Hematopoietic multipotent progenitor cell treated with erythropoietin and hydrocortisone succinate and interleukin-3 and kit ligand, for 15 days (in vitro differentiated cells): ENCODE measurements around the gene C19orf25.

ENCODE experiments used
- DNase-seq: peaks from one replicate; pipeline ENCODE4 v3.0.0-alpha.2; 2015; ENCODE audit warnings: low spot score

C19orf25 gene

DNA sequence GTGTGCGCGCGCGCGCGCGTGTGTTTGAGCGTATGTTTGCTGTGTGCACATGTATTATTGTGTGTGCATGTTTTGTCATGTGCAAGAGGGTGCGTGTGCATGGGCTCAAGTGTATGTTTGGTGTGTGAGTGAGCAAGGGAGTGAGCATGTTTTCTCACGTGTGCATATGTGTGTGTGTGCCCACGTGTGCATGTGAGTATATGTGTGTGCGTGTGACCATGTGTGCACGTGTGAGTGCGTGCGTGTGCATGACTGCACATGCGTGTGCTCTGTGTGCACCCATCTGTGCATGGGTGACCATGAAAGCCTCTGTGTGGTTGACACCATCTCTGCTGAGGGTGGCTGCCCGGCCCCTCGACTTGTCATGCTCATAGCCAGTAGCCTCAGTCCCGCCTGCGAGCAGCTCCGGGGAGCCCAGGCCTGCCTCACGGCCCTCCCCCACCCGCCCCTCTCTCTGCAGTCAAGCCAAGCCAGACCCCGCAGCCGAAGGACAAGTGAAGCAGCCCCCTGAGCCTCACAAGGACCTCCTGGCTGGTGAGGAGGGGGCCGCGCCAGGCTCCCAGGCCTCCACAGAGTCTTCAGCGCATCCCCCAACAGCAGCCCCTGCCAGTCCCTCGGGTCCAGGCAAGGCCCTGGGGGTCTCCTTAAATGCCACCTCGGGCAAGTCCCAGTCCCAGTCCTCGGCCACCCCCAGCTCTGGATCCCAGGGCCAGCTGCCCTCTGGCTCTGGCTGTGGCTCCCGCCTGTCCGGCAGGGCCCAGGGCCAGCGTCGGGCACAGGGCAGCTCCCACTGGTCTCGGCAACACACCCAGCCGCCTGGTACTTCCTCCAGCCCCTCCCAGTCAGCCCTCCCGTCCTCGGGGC lies 17.9 kb upstream of the C19orf25 start:
- no peak for DNase-seq

DNA sequence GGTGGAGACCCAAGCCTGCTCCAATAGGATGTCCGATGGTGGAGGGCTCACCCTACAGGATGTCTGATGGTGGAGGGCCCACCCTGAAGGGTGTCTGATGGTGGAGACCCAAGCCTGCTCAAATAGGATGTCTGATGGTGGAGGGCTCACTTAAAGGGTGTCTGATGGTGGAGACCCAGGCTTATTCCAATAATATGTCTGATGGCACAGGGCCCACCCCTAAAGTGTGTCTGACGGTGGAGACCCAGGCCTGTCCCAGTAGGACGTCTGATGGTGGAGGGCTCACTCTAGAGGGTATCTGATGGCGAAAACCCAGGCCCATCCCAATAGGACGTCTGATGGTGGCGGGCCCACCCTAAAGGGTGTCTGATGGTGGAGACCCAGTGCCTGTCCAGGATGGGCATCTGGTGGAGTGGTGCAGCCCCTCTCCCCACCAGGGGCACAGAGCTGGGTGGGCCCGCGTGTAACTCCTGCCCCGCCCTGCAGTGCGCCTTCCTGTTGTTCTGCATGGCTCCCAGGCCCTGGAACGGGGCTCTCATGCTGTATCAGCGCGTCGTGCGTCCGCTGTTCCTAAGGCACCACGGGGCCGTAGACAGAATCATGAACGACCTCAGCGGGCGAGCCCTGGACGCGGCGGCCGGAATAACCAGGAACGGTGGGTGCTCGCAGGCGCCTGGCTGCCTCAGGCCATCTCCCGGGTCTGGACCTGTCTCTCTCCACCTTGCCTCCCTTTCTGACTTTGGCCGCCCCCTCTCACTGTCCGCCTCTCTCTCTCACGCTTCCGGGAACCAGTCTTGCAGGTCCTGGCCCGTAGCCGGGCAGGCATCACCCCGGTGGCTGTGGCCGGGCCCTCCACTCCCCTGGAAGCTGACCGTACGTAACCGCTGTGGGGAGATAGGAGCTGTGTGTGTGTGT lies 17.0 kb upstream of the C19orf25 start:
- DNase-seq, result no peak

DNA sequence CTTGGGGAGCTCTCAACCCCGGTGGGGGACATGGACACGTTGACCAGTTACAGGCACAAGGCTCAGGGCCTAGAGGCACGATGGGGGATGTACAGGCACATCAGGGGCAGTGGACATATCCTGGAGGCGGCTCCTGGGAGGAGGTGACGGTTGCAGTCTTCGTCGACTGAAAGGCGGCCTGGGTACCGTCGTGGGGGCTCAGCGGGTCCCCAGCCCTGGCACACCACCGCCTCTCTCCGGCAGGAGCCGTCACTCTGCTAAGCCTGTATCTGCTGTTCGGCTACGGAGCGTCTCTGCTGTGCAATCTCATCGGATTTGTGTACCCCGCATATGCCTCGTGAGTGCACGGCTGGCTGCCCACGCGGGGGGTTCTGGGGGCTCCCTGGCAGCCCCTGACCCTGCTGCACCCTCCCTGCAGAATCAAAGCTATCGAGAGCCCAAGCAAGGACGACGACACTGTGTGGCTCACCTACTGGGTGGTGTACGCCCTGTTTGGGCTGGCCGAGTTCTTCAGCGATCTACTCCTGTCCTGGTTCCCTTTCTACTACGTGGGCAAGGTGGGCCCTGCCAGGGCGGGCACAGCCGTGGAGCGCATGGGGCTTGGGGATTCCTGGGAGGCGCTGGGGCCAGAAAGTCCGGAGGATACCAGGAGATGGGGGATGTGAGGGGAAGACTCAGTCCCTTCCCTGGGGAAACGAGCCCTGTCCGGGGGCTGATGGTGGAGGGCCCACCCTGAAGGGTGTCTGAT lies 16.2 kb upstream of the C19orf25 start:
- DNase-seq, result no peak

DNA sequence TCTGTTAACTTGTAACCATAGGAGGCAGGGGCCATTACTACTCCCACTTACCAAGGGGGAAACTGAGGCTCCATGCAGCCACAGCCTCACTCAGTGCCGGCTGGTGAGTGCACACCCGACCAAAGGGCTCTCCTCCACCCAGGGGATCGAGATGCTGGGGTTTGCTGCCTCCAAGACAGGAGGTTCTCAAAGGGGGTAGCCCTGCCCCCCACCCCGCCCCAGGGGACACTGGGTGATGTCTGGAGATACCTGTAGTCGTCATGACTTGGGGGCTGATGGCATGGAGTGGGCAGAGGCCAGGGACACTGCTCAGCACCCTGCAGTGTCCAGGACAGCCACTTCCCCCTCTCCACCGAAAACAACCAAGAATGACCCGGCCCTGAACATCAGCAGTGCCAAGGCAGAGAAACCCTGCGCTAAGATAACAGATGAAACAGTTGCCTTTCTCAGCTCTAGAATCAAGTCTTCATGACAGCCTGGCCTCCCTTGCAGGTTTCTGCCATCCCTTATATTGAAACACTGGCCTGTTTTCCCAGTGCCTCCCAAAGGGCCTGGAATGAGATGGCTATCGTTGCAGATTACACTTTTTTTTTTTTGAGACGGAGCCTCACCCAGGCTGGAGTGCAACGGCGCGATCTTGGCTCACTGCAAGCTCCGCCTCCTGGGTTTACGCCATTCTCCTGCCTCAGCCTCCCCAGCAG lies 15.2 kb upstream of the C19orf25 start:
- DNase-seq, result no peak

DNA sequence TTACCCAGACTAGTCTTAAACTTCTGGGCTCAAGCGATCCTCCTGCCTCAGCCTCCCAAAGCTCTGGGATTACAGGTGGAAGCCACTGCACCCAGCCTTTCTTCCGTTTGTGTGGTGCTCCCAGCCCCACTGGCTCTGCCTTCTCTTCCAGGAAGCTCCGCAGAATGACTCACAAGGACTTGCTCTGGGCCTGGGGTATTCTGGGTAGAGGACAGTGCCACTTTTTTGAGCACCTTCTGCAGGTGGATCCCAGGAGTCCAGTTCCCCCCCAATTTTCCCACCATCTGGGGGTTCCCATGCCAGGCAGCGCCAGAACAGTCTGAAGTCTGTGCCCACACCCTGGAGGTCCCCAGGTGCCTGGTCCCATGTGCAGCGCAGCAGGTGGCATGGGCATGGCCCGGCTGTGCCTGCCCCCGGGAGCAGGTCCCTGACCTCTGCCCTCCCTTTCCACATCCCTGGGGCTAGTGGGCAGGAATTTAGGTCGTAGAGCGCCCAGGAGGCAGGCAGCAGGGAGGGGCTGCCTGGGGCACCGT lies 13.5 kb upstream of the C19orf25 start:
- no peak for DNase-seq

DNA sequence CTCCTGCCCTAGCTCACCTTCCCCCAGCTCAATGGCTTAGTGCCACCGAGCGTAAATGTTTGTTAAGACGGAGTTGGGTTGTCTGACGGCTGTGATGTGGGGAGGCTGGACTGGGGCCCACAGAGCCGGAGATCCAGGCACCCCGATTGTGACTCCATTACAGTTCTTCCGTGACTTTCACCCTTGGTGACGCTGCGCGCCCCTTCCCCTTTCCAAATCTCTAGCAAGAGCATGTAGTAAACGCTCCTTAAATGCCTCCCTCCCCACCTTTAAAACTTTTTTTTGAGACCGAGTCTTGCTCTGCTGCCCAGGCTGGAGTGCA lies 12.8 kb upstream of the C19orf25 start:
- no peak for DNase-seq

DNA sequence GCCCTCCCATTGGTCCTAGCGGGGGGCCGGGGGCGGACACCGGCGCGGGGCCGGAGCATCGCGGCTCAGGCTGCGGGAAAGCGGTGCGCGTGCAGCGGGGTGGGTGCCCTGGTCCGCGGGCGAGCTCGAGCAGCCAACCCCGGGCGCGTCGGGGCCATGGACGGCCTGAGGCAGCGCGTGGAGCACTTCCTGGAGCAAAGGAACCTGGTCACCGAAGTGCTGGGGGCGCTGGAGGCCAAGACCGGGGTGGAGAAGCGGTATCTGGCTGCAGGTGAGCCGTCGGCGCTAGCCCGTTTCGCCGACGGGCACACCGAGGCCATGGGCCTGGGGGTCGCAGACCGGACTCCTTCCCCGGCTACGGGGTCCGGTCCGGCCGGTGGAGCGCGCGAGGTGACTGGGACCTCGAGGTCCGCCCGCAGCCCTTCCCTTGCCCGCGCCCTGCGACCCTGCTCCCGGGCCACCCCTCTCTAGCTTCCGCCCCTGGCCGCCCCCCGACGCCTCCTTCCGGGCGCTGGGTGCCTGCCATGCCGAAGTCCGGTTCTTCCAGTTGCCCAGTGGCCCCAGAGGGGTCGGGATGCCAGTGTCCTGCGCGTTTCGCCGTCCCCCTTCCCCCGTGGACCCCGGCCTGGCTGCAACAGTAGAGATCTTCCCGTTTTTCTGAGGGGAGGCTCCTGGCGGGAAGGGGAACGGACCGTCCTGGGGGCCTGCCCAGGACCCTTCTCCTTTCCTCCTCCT lies 12.3 kb upstream of the C19orf25 start, which contains the start of gene REEP6:
Gene REEP6 (plus strand): TSS at position 68 of the 735 bp plus-strand sequence. CDS start 89 bp downstream, at position 157.
- DNase-seq, result no peak

DNA sequence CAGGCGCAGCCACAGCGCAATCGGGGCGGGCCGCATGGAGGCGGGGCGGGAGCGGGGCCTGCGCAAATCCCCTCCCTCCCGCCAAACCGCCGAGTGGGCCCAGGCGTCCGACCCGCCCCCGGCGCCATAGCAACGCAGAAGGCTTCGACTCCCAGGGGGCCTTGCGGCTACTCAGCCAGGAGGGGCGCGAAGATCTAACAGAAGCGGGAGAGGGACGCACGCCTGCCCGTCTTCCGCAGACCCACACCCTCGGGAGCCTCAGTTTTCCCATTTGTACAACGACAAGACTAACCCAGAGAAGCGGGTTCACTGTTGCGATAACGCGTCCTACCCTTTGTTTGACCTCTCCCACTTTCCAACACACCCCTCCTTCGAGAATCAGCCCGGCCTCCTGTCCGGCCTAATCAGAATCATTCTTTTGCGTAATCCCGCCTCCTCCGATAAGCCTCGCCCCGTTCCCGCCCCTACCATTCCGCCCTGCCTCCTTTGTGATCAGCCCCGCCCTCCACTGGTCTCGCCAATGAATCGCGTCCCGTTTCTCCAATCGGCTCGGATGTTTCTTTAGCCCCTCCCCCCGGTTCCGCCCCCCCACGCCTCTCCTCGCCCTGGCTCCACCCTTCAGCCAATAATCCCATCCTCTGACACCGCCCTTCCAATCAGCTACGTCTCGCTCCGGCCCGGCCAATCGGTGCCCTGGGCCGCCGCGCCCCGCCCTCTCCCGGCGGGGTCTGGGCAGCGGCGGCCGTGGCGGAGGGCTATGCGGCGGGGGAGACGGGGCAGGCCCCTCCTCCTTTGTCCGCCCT lies 11.5 kb upstream of the C19orf25 start, which contains the start of gene PCSK4:
Gene PCSK4 (minus strand): TSS at position 40 of the 803 bp plus-strand sequence. CDS start 4 bp downstream, at position 36.
- DNase-seq, result peak; percentile 96

DNA sequence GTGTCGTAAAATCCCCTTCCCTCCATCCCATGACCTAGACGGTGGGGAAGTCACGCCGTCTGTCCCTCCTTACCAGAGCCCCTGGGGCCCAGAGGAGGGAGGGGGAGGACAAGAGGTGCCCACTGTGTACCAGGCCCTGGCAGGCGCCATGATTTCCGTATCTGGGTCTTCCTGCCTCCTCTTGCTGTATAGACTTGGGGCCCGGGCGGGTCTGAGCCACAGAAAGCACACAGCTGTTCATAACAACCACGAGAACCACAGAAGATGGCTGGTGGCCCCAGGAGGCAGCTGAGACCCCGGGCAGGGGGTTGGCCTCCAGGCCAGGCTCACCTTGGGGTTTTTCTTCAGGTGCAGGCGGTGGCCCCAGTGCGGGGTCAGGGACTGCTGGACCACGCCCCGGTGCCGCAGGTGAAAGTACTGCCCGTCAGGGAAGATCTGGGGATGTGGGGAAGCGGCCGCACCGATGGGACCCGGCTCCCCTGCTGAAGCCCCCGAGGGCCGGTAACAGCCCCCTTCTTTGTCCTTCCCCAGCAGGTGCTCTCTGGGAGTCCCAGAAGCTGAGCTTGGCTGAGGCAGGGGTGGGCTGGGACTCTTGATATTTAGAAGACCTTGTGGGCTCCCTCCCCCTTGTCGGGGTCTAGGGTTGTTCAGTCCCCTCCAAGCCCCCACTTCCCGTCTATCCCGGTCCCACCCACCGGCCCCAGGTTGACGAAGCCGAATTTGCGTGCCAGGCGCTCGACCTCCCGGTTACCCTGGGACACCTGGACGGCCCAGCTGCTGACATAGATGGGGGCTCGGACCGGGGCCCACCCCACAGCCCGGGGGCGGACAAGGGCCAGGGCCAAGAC lies 10.7 kb upstream of the C19orf25 start:
- DNase-seq, result no peak

DNA sequence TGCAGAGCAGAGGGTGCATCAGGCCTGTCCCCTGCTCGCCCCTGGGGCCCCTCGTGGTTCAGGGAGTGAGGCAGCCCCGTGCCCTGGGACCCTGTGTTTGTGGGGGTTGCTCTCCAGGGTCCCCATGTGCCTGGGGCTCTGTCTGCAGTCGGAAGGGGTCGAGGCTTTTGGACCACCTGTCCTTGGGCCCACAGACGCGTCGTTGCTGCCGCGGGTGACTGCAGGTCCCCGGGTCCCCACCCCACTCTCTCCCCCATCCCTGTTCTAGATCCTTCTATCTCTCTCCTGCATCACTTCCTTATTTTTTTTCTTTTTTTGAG lies 9.2 kb upstream of the C19orf25 start:
- no peak for DNase-seq

DNA sequence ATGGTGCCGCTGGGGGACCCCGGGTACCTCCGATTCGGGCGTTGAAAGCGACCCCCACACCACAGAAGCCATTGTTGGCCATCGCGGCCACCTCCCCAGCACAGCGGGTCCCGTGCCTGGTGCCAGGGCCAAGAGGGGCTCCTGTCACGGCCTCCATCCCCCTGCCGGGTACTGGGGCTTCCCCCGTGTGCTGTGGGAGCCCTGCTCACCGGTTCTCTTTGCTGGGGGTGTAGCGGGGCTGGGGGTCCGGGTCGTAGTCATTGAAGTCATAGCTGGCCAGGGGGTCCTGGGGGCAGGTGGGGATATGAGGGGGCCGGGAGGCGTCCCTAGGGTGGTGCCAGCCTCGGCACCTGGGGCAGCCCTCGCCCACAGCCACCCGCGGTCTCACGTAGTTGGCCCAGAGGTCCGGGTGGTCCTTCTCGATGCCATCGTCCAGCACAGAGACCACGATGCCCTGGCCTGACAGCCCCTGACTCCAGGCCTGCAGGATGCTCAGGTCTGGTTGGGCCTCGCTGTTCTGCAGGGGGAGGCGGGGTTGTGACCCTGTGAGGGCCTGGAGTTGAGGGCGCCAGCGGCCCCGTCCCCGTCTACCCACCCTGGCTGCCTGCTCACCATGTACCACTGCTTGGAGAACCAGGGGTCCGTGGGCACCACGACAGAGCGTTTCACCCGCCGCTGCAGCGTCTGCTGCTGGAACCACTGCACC lies 8.7 kb upstream of the C19orf25 start:
- DNase-seq, result no peak

DNA sequence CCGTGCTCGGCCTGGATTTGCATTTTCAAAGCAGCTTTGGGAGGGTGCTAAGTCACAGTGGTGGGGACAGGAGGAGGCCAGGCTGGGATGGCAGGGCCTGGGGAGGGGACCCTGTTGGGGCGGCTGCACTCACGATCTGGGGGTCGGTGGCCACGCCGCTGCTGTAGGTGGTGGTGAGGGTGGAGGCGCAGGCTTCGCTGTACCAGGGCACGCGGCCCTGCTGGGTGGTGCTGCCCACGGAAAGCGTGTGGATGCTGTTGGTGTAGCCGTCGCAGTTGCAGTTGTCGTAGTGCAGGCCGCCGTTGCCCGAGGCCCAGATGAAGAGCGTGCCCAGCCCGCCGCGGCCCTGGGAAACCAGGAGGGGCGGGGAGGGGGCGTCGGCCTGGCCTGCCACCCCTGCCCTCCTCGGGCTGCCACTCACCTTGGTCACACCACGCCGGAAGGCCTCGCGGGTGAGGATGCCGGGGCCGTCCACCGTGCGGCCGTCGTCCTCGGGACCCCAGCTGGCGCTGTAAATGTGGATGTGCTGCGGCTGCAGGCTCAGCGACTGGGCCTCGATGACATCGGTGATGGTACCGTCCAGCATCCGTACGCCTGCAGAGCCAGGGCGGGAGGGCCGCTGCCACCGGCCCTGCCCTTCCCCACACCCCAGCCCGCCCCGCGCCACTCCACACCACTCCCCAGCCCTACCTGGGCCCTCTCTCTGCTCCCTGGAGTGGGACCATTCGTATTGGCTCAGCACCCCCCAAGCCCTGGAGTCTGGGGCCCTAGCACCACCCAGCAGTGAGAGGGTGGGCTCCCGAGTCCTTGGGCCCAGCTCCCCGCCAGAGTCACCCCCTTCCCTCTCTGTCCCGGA lies 7.9 kb upstream of the C19orf25 start:
- no peak for DNase-seq

DNA sequence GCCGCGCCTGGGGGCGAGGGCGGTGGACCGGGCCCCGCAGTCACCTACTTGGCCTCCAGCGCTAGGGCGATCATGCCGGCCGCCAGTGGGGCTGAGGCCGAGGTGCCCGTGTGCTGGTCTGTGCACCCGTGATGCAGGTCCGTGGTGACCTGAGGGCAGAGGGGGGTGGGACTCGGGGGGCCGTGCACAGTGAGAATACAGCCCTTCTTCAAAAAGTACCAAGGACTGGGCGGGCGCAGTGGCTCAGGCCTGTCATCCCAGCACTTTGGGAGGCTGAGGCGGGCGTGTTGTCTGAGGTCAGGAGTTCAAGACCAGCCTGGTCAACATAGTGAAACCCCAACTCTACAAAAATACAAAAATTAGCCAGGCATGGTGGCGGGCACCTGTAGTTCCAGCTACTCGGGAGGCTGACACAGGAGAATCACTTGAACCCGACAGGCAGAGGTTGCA lies 5.0 kb upstream of the C19orf25 start:
- no peak for DNase-seq

DNA sequence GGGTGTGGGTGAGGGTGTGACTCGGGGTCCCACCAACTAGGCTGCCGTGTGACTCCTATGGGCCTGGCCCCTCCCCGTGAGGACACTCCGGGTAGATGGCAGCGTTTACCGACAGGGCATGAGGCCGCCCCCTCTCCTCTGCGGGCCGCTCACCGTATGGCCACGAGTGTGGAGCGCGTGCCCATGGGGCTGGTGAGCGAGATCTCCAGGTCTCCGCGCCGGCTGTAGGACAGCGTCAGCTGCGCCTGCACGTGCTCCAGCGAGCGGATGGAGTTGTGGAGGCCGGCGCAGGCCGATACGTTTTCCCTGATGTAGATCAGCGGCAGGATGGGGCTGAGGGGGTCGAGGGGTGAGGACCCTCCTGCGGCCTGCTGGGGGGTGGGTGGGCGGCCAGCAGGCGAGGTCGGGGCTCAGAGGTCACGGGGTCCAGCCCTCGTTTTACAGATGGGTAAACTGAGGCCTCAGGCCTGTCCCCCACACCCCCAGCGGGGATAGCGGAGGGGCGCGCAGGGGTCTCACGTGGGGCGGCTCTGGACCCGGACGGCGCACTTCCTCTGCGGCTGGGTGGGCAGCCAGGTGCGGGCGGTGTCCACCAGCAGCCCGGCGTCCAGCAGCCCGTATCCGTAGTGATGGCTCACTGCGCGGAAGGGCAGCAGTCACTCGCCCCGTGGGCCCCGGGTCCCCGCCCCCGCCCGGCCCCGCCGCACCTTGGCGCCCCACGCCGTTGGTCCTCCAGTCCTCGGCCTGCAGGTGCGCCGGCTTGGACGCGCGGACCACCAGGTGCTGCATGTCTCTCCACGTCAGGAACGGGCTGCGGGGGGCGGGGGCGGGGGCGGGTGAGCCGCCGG lies 4.3 kb upstream of the C19orf25 start:
- DNase-seq, result no peak

DNA sequence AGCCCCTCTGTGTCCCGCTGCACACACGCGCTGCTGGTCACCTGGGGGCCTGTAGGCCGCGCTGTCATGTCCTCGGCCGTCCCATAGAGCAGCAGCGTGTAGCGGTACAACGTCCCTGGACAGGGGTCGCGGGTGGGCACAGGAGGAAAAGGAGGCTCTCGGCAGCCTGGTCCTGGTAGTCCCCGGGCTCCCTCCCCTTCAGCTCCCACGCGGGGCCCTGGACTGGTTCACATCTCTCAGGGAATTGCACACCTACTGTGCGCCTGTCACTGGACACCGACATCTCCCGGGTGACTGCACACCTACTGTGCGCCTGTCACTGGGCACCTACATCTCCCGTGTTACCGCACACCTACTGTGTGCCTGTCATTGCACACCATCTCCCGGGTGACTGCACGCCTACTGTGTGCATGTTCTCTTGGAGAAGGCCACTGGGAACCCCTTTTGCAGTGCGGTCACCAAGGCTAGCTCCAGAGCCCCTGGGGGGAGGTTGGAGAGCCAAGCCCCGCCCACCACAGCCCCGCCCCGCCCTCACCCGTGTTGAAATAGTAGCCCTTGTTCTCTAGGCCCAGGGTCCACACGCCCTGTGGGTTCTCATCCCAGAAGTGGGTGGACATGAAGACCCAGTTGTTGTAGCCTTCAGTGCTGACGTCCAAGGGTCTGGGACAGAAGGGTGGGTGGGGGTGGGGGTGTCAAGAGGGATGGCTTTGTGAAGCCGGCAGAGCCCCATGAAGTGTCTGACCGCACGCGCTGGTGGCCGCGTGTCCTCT lies 3.5 kb upstream of the C19orf25 start:
- DNase-seq, result no peak
